ENCODE data around the gene PMPCA.

- TF ChIP-seq EZH2 (IDR thresholded peaks at IDR 0.05; ENCODE audit: low read length, unreplicated experiment) (no peak), EZH2phosphoT487 (IDR thresholded peaks at IDR 0.05; ENCODE audit: borderline replicate concordance, low read length) (no peak)
- TF ChIP-seq, protein P1, sequence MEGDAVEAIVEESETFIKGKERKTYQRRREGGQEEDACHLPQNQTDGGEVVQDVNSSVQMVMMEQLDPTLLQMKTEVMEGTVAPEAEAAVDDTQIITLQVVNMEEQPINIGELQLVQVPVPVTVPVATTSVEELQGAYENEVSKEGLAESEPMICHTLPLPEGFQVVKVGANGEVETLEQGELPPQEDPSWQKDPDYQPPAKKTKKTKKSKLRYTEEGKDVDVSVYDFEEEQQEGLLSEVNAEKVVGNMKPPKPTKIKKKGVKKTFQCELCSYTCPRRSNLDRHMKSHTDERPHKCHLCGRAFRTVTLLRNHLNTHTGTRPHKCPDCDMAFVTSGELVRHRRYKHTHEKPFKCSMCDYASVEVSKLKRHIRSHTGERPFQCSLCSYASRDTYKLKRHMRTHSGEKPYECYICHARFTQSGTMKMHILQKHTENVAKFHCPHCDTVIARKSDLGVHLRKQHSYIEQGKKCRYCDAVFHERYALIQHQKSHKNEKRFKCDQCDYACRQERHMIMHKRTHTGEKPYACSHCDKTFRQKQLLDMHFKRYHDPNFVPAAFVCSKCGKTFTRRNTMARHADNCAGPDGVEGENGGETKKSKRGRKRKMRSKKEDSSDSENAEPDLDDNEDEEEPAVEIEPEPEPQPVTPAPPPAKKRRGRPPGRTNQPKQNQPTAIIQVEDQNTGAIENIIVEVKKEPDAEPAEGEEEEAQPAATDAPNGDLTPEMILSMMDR (conservative IDR thresholded peaks at IDR 0.05; ENCODE audit: low read depth, low read length), result no peak
These were observed 8.0 kb downstream of the PMPCA start for GRCh38 chr9:136418182-136419091.
